ENCODE results near the gene SH3YL1. TPM values are rescaled to one million over a fixed set of nuclear protein-coding genes. Genes with fewer than 3 reads are reported as not detected.

The SH3YL1 gene
- total RNA-seq, 1 donor from 2014 or later, result 120 TPM

DNA sequence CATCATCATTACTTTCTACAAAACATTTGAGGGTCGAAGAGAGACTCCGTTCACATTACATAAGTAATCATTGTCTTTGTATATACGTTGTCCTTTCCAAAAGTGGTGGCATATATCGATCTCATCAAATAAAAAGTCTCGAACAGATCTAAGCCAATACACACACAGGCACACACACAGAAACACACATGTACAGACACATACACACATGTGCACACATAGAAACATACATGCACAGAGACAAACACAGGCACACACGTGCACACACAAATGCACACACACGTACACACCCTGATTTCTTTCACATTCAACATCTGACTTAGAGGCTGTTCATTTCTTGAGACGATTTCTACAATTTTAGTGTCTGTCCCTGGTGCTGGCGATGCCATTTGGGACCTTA, 41.5 kb upstream of the SH3YL1 start:
- Mint-ChIP-seq H3K4me3 (ENCODE audit: low read depth) (no peak overlapping the region), H3K36me3 (ENCODE audit: insufficient read depth) (no peaks in the 10 kb centered on the region), H3K4me1 (ENCODE audit: low read depth) (peaks cover 9% of the 10 kb centered on the region), H3K9me3 (ENCODE audit: low read depth) (peaks cover 9% of the 10 kb centered on the region), H3K27ac (no peak overlapping the region), H3K27me3 (peaks cover 3% of the 10 kb centered on the region)
- TF ChIP-seq CTCF (IDR thresholded peaks at IDR 0.05; ENCODE audit: unreplicated experiment), result no peak
- no peak for DNase-seq (ENCODE audit: low spot score, unreplicated experiment)

DNA sequence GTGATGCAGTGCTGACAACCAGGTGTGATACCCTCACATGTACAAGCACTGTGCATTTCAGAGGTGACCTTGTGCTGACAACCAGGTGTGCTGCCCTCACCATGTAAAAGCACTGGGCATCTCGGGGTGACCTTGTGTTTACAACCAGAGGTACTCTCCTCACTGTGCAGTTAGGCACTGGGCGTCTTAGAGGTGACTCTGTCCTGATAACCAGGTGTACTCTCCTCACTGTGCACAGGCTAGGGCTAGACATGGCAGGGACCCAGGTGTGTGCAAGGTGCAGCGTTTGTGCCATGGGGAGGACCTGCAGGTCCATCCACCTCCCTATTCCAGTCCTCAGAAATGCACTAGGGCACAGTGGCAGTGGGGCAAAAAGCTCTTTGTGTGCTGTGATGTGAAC, 32.5 kb upstream of the SH3YL1 start:
- Mint-ChIP-seq H3K27me3 (peaks cover 37% of the 10 kb centered on the region), H3K4me1 (ENCODE audit: low read depth) (no peaks in the 10 kb centered on the region), H3K4me3 (ENCODE audit: low read depth) (no peak overlapping the region), H3K27ac (no peak overlapping the region), H3K9me3 (ENCODE audit: low read depth) (peaks cover 5% of the 10 kb centered on the region), H3K36me3 (ENCODE audit: insufficient read depth) (no peaks in the 10 kb centered on the region)
- no peak for TF ChIP-seq CTCF (IDR thresholded peaks at IDR 0.05; ENCODE audit: unreplicated experiment)
- DNase-seq (ENCODE audit: low spot score, unreplicated experiment), result no peak

DNA sequence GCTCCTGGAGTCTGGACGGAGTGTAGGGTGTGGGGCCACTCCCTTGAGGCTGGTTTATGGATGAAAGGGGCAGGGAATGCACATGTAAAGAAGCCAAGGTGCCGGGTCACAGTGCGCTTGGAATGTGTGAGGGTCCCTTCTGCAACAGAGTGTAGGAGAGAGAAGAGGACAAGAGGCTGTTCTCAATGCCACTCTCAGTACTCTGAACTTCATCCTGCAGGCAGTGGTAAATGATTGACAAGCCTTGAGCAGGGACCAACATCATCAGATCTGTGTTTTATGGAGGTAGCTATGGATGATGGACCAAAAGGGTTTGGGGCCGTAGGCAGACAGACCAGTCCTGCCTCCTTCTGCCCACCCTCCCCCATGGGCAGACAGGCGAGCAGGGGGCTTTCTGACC, 31.3 kb upstream of the SH3YL1 start:
- no peak for DNase-seq (ENCODE audit: low spot score, unreplicated experiment)
- Mint-ChIP-seq H3K27ac (no peak overlapping the region), H3K9me3 (ENCODE audit: low read depth) (peaks cover 5% of the 10 kb centered on the region), H3K4me3 (ENCODE audit: low read depth) (no peak overlapping the region), H3K36me3 (ENCODE audit: insufficient read depth) (no peaks in the 10 kb centered on the region), H3K27me3 (peaks cover 48% of the 10 kb centered on the region), H3K4me1 (ENCODE audit: low read depth) (peaks cover under 1% of the 10 kb centered on the region)
- TF ChIP-seq CTCF (IDR thresholded peaks at IDR 0.05; ENCODE audit: unreplicated experiment), result no peak

GRCh38 chr2:290090-290722, 26.4 kb upstream of the SH3YL1 start:
- Mint-ChIP-seq H3K27ac (no peak overlapping the region), H3K36me3 (ENCODE audit: insufficient read depth) (no peaks in the 10 kb centered on the region), H3K27me3 (peaks cover 52% of the 10 kb centered on the region), H3K9me3 (ENCODE audit: low read depth) (no peaks in the 10 kb centered on the region), H3K4me1 (ENCODE audit: low read depth) (peaks cover 9% of the 10 kb centered on the region), H3K4me3 (ENCODE audit: low read depth) (peak overlapping the region; percentile 67)
- TF ChIP-seq CTCF (IDR thresholded peaks at IDR 0.05; ENCODE audit: unreplicated experiment), result peak; percentile 73
- DNase-seq (ENCODE audit: low spot score, unreplicated experiment), result peak; percentile 55

DNA sequence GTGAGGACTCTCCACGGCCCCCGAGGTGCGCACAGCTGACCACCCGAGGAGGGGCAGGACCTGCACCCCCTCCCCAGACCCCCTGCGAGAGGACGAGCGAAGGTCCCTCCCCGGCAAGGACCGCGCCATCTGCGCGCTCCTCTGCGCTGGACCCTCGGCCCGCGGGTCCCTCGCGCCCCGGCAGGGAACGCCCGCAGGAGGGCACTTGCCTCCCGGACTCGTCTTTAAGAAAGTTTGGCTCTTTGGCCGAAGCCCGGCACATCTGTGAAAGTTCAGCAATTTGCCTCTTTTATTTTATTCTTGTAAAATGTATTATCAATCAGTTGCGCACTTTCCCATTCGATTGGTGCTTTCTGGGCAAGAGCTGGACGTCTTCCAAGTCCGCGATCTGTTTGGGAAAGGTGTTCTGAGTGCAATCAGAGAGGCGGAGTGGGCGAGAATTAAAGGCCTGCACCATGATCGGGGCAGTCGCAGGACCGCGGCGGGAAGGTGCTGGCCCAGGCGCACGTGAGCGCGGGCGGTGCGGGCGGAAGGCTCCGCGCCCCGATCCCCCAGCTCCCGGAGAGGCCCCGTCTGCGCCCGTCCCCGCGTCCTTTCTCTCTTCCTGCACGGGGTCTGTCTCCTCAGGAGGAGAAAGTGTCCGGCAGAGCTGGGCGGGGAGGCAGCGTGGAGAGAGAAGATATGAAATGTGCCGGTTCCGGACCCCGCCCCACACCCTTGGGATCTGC, 25.7 kb upstream of the SH3YL1 start:
- no peak for DNase-seq (ENCODE audit: low spot score, unreplicated experiment)
- Mint-ChIP-seq H3K4me3 (ENCODE audit: low read depth) (peak overlapping the region; percentile 67), H3K9me3 (ENCODE audit: low read depth) (no peaks in the 10 kb centered on the region), H3K27ac (no peak overlapping the region), H3K4me1 (ENCODE audit: low read depth) (peaks cover 9% of the 10 kb centered on the region), H3K27me3 (peaks cover 53% of the 10 kb centered on the region), H3K36me3 (ENCODE audit: insufficient read depth) (no peaks in the 10 kb centered on the region)
- TF ChIP-seq CTCF (IDR thresholded peaks at IDR 0.05; ENCODE audit: unreplicated experiment), result no peak

Measured in progenitor cell of endocrine pancreas (in vitro differentiated cells).